Uterus (tissue), 2 donors: Measurements from ENCODE around the gene MITF.

Experiments
- CTCF ChIP-seq, 4 experiments: fragments of 200-600 bp in 2 of 4; fragments of 450-650 bp in 2 of 4; sonication (generic) in 2 of 4; IDR thresholded peaks; one replicate each; pipeline ENCODE4 v1.5.1; 2016 to 2019; ENCODE audit warnings: antibody characterized with exemption in 4 of 4, mild to moderate bottlenecking in 2 of 4, moderate library complexity in 1 of 4
- POLR2A ChIP-seq, 2 donors: fragments of 450-650 bp; IDR thresholded peaks; one replicate each; pipeline ENCODE4 v1.6.1; 2016; ENCODE audit warnings: antibody characterized with exemption in 2 of 2, mild to moderate bottlenecking in 1 of 2, moderate library complexity in 1 of 2

- no peak for TF ChIP-seq CTCF (IDR thresholded peaks at IDR 0.05)
- no peak for TF ChIP-seq POLR2A (IDR thresholded peaks at IDR 0.05)
These were observed 42.3 kb downstream of the MITF start for GRCh38 chr3:69781593-69781992.
